Right ventricle myocardium inferior (tissue), 1 donor: Measurements from ENCODE around the gene LGALS3. TPM values are rescaled to one million over a fixed set of nuclear protein-coding genes. Genes with fewer than 3 reads are reported as not detected.

ENCODE experiments used
- ATAC-seq: fragments of 200-7000 bp; cut with Tn5 transposase; one replicate; pipeline ENCODE4 v1.9.1; 2020; ENCODE audit warnings: mild to moderate bottlenecking, moderate library complexity
- DNase-seq: peaks from one replicate; pipeline ENCODE4 v3.0.0; 2021; ENCODE audit errors: missing footprints
- intact Hi-C: fragments of 100-400 bp; cut with DNase I; formaldehyde crosslinking; loops from one replicate; pipeline ENCODE4 v1.11.0; 2022
- total RNA-seq: library from RNA; stranded (reverse); fragmentation: NEBNext Ultra II Directional; extraction: Animal tissue kit (Norgen Biotek cat#: 25700); gene quantifications from one replicate; pipeline ENCODE4 v1.2.1, GENCODE V29; 2021
- donor health status: DM: no; HTN: yes; CAD: no; lungs with severe emphysema.

Gene LGALS3
- total RNA-seq, 1 donor from 2014 or later = 265 TPM

DNA sequence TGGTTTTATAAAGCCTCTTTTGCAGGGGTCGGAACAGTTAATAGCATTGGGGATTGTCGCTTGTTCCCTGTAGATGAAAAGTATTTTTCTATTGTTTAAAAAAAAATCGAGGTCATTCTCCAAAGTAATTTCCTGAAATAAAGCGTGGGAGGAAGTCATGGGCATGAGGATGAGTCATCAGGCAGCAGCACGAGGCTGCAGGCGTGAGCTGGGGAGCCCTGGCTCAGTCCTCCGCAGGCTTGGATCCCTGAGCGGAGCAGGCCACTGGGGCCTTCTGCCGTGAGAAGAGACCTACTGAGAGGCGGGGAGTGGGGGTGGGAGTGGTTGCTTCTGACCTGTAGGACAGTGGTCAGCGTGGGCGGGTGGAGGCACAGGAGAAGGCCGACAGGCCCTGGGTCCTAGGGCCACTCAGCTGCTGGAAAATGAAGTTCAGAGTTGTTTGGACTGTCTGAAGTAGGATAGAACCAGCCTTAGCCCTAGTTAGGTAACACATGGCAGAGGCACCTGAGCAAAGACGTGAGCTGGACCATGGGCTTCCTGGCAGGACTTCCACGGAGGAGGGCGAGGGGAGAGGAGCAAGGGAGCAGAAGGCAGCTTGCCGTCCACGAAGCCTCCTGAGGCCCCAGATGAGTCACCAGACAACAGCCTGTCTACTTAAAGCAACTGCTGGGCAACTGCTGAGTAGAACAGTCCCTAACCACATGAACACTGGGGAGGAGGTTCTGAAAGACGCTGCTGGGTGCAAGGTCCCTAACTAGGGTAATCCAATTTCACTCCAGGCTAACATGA, 21.1 kb upstream of the LGALS3 start:
- ATAC-seq = peak; percentile 92
- intact Hi-C loops = loop anchor here (2.0 kb wide), 1 partner anchor 23 kb away; no protein-coding TSS in a partner anchor

DNA sequence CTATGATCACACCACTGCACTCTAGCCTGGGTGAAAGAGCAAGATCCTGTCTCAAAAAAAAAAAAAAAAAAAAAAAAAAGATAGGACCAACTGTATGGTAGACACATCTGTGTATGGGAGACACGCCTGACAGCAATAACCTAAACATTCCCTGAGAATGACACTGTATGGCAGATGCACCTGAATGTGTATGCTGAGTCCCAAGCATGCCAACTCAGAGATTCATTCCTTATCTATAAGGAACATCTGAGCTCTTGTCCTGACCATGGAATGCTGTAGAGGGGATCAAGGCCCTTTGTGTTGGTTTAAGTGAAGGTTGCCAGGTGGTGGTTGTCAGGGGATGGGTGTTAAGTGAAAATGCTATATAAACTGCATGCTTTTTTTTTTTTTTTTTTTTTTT, 19.2 kb upstream of the LGALS3 start:
- intact Hi-C loops = no loop called here
- DNase-seq = no peak
- ATAC-seq = no peak

More for the DNA sequence above, 21.1 kb upstream of the LGALS3 start:
- peak; percentile 91 for DNase-seq

DNA sequence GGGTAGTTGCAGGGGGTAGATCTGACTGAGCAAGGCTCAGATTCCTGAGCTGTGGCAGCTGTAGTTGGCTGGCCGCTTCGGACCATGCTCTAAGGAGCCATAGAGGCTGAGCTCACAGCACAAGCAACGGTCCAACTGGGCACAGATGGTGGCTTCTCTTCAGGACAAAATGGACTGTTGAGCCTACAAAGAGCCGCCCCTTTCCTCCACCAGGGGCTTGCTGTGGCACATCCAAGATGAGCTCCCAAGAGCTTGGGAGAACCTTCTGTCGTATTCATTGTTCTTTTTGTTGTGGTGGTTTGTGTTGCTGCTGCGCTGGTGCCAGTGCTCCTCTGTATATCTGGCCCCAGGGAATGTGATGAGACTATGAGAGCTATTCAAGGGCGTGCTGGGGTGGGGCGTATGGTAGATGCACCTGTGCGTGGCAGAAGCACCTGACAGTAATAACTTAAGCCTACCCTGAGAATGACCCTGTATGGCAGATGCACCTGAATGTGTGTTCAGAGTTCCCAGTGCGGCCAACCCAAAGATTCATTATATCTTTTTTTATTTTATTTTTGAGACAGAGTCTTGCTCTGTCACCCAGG, 17.8 kb upstream of the LGALS3 start:
- DNase-seq = no peak
- intact Hi-C loops = no loop called here
- no peak for ATAC-seq

DNA sequence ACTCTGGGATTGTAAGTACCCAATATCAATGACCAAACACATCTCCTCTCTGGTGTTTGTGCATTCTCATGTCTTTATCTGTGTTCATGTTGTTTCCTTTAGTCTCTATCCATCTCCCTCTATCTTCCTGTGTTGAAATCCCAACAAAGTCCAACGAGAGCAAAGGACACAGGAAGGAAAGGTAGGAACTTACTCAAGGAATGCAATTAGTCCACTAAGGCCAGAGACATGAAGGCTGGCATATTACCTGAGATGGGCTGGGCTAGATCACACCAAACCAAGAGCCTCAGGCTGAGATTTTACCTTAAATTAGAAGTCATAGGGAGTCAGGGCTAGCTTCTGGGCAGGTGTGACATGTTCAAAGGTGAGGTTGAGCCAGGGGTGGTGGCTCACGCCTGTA, 14.3 kb upstream of the LGALS3 start:
- no peak for ATAC-seq
- DNase-seq = no peak
- intact Hi-C loops = no loop called here

DNA sequence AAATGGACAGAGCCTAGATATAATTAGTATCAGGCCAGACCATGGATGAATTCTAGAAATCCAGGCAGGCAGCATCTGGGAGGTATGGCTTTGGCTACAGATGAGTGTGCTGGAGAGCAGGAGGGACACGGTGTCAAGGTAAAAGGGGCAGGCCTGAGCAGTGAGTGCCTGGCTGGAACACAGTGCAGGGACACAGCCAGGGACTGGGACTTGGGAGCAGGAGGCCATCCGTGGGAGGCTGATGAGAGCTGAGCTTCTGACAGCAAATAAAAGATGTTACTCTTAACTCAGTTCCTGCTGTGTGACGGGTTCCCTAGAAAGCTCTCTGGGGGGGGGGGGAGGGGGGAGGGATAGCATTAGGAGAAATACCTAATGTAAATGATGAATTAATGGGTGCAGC, 13.6 kb upstream of the LGALS3 start:
- DNase-seq (no peak), ATAC-seq (no peak)
- intact Hi-C loops = no loop called here

DNA sequence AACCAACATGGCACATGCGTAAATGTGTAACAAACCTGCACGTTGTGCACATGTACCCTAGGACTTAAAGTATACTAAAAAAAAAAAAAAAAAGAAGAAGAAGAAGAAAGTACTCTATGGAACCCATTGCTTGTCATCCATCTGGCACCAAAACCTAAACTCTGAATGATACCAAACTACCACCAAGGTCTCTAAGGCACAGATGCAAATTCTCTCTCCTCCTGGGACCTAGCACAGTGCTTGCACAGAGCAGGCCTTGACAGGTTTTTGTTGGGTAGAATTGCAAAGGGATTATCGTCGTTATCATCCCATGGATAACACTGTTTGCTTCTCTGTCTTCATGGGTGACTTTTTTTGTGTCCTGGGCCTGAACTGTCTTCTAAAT, 13.2 kb upstream of the LGALS3 start:
- DNase-seq (no peak), ATAC-seq (no peak)
- intact Hi-C loops = no loop called here

DNA sequence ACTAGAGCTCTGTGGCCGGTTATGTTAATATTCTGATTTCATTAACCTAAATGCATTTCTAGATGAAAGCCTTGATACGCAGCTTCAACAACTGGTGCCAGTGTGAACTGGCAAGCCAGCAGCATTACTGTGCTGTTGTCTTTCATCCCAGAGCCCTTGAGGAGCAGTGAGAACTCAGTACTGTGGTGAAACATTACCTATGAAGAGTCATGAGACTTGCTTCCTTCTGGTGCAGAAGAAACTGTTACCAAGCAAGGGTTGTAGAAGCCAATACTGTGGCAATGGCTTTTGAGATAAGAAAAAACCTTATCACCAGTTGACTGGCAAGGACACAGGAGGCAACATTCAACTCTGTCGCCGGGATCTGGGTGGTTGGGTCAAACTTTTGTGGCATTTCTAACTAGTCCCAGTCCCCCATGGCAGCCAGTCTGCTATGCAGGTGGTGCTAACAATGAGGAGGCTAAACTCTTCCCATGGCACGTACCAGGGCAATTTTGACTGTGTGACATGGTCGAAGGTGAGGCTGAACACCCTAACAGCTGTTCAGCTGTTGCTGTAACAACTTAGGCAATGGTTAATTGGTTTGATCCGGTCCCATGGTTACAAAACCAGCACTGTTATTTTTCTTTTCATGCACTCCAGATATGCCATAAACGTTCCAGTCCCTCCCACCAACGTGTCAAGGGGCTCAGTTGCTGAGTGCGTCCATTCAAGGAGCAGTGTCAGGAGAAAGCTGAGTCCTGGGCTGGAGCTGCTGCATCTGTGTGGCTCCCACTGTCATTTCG, 12.6 kb upstream of the LGALS3 start:
- no peak for DNase-seq
- intact Hi-C loops = no loop called here
- ATAC-seq = no peak

DNA sequence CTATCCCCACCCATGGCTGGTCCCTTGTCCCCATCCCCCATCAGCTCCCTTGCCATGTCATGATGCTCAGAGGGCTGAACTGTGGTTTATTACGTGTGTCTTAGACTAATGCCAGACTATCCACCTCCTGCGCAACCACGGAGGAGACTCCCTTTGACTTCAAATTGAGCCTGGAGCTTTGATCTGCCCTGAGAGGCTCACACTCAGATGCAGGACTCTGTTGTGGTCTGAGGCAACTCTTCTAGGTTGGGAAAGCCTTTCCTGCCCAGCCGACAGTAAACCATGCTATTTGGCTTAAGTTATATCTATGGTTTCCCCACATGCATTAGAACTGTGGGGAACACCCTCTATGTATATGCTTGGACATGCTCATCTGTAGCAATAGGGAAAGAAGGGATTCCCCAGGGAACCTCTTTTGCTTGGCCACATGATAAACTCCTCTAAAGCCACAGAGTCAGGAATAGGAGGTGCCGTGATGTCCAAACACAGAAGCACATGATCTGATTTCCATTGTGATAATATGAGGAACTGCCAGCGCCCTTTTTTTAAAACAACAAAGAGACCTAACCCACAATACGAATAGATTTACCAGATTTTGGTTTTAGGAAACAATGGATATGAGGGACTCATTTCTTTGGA, 11.1 kb upstream of the LGALS3 start:
- ATAC-seq (no peak), DNase-seq (no peak)
- intact Hi-C loops = no loop called here

DNA sequence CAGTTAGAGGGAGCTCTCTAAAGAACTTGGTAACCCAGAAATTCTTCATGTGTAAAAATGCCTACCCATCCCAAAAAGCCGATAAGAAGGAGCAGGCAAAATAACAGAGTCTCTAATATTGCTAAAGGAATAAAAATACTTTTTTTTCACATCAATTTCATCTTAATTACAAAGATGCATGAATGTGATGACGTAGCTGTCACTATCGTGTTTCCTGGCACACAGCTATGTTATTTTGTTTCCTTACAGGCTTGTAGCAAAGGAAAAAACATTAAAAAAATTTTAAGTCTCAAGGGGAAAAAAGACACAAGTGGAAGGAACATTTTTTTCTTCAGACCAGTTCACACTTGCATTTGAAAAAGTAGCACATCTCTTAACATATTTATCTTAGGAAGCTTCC, 10.3 kb upstream of the LGALS3 start:
- ATAC-seq = no peak

DNA sequence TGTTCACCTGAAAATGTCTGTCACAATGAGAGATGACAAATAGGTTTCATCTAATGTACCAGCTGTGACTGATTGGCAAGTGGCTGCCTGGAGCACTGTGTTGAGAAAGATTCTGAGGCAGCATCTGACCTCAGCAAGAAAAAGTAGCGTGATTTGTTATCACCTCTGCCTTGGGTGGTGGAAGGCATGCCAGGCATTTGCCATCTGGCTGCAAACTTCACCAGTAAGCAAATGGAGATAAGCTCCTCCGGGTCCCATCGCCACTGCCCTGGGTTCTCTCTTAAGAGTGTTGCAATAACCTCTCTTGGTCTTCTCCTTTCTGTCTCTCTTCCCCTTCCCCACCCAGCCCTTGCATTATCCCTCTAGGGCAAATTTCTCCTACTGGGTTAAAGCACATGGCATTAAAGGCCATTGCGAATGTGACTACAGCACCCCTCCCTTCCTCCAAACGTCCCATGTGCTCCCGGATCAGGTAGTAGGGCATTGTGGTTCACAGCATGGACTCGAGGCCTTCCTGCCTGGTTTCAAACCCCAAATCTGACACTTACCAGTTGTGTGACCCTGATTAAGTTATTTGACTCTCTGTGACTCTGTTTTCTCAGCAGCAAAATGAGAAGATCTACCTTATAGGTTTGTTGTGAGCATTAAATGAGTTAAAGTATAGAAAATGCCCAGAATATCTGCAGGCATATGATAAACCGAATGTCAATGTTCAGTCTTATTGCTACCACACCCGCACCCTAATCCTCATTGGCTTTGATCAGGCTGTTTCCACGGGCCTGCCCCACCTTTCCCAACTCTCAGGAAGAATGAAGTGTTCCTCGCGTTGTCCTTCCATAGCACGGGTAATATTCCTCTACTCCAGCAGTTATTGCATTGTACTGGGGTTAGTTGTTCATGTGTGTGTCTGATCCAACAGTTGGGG, 8.2 kb upstream of the LGALS3 start:
- ATAC-seq = peak; percentile 8
- DNase-seq = no peak
- intact Hi-C loops = loop anchor here (10.0 kb wide), 1 partner anchor 346 kb away; no protein-coding TSS in a partner anchor

More for the DNA sequence above, 10.3 kb upstream of the LGALS3 start:
- intact Hi-C loops = no loop called here
- no peak for DNase-seq

DNA sequence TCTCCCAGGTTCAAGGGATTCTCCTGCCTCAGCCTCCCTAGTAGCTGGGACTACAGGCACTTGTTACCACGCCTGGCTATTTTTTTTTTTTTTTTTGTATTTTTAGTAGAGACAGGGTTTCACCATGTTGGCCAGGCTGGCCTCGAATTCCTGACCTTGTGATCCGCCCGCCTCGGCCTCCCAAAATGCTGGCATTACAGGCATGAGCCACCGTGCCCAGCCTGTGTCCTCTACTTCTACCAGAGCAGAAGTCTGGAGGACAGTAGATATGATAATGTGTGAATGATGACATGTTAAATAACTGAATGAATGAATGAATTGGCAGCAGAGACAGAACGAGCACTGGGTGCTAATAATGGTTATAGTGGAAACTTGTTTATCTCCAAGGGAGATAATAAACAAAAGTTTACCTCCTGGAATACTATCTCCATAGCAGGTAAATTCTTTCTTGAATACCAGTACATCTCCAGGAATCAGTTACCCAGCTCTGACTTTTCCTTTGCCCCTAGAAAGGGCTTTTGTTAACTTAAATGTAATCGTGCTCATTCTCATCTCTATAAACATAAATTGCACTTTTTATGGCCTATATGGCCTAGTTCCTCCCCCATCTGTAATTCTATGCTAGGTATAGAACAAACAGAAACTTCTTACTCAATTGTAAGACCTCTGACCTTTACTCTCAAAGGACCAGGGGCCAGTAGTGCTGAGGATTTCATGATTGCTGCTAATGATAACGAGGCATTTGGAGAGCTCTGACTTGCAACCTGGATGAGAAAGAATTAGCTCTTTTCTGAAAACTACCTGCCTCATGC, 7.2 kb upstream of the LGALS3 start:
- no peak for ATAC-seq
- peak; percentile 77 for DNase-seq
- intact Hi-C loops = loop anchor here (10.0 kb wide), 1 partner anchor 347 kb away; no protein-coding TSS in a partner anchor

DNA sequence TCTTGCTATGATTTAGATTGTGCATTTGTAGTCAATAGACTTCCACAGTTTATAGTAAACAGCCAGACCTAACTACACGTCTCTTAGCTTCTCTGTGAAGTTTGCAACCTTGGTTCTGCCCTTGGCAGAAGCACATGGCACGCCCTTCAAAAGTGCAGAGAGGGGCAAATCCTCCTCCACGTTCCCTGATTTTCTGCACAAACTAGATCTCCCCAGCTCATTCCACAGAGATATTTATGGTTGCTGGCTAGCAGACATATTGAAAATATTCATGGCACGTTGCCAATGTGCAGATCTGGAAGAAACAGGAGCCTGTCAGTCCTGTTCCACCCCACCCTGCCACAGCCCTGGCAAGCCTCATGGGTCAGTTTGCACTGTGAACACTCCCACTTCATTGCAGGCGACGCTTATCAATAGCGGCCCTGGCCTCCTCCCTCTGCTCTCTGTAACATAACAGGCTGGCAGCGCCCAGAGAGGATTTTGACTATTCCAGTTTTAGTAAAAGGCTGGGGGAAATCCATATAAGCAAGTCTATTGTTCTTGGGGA, 6.5 kb upstream of the LGALS3 start:
- DNase-seq = peak; percentile 88
- intact Hi-C loops = loop anchor here (10.0 kb wide), 1 partner anchor 348 kb away; no protein-coding TSS in a partner anchor
- ATAC-seq = peak; percentile 88

DNA sequence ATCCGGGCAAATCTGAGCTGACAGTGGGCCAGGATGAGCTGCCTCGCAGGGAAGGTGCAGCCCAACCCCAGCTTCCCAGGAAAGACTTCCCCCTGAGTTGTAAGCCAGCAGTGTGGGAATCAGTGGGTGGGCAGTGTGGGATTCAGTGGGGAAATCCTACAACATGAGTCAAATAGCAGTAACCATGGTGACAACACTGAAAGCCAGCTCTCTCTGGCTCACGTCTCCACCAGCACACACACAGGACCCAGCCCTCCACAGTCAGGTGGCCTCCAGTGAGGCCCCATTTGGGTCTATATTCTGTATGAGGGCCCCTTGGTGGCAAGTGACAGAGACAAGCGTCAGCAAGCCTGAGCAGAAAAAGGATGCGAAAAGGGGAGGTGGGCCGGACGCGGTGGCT, 6.0 kb upstream of the LGALS3 start:
- DNase-seq (no peak), ATAC-seq (no peak)
- intact Hi-C loops = loop anchor here (10.0 kb wide), 1 partner anchor 348 kb away; no protein-coding TSS in a partner anchor

DNA sequence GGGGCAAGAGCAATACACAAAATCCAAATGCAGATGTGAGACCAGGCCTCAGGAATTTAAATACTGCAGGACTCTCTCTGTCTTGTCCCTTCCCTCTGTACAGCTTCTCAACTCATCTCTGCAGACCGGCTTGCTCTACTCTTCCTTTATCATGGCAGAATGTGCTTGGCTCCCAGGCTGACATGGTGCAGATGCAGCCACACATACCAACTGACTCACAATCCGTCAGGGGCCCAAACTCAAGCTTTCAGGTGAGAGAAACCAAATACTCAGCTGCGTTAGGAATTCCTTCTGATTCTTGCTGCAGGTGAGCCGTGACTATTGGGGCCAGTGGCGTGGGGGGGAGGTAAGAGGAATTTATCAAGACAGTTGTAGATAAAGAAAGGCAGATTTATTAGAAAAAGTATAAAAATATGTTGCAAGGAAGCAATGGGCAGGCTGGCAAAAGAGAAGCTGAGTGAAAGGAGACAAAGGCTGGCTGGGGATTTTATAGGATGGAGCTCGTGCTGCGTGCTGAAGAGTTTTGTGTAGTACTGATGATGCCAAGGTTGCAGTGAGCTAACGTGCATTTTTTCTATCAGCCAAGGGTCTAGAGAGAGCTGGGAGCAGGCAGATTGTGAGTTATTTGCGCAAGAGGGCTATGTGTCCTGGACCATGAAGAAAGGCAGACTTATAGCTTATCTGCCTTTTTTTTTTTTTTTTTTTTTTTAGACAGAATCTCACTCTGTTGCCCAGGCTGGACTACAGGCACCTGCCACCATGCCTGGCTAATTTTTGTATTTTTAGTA, 5.0 kb upstream of the LGALS3 start:
- DNase-seq (no peak), ATAC-seq (no peak)
- intact Hi-C loops = loop anchor here (10.0 kb wide), 1 partner anchor 349 kb away; no protein-coding TSS in a partner anchor

DNA sequence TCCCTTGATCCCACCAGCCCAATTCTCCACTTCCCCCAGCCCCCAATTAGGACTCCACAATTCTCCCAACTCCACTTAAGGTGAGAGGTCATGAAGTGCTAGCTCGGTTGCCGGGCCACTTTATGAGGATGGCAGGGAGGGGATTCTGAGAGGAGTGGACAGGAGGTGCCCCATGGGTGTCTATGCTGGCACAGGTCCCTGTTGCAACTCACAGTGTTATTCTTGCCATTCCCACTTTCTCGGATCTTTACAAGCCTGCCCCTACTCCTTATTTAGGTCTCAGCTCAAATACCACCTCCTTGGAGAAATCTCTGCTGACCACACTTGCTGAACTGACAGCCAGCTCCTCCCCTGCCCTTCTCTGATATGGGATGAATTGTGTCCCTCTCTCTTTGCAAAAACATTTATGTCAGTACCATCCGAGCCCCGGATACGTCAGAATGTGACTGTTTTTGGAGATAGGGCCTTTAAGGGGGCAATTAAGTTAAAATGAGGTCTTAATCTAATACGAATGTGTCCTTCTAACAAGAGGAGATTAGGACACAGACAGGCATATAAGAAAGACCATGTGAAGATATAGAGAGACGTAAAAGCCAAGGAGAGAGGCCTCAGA, 4.2 kb upstream of the LGALS3 start:
- no peak for ATAC-seq
- DNase-seq = no peak
- intact Hi-C loops = loop anchor here (10.0 kb wide), 1 partner anchor 350 kb away; no protein-coding TSS in a partner anchor

DNA sequence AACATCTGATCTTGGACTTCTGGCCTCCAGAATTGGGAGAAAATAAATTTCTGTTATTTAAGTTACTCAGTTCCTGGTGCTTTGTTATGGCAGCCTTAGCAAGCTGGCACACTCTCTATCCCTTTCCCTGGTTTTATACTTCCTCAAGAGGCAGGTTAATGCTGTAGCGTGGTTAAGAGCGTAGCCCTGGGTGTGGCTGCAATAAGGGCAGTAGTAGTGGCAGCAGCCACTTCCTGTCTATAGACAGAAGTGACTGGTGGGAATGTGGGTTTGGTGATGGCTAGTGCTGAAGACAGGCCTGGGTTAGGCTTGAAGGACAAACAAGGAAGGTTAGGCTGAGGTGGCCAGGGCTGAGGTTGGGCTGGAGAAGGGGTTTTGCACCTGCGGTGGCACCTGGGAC, 3.6 kb upstream of the LGALS3 start:
- ATAC-seq (no peak), DNase-seq (peak; percentile 69)
- intact Hi-C loops = loop anchor here (10.0 kb wide), 1 partner anchor 351 kb away; no protein-coding TSS in a partner anchor
